ENCODE results near the gene SFMBT2. TPM values are rescaled to one million over a fixed set of nuclear protein-coding genes. Genes with fewer than 3 reads are reported as not detected.

SFMBT2 gene
- total RNA-seq, 3 donors from 2014 or later (not counting 1 experiment from before 2014, with no cell fraction given), result 50.4 to 70.4 (median 52.2) TPM

GRCh38 chr10:7269988-7270387 lies 140.8 kb downstream of the SFMBT2 start:
- H3K4me1 Mint-ChIP-seq, result peaks cover 62 to 71% of the 10 kb centered on the region in 2 donors
- H3K27ac Mint-ChIP-seq, result peak overlapping the region; percentile 82 to 85
- no peaks in the 10 kb centered on the region for H3K9me3 ChIP-seq (ENCODE audit: control insufficient read depth, insufficient read depth, low read length)
- no peaks in the 10 kb centered on the region for H3K9me3 Mint-ChIP-seq
- peak overlapping the region; percentile 14 for H3K27ac ChIP-seq (ENCODE audit: low read length)
- no peaks in the 10 kb centered on the region for H3K27me3 Mint-ChIP-seq (ENCODE audit: low read depth in 2 of 2)
- ATAC-seq, result no peak
- DNase-seq, result no peak
- H3K4me3 Mint-ChIP-seq, result peak overlapping the region; percentile 87
- H3K27me3 ChIP-seq (ENCODE audit: control insufficient read depth, insufficient read depth, low read length), result no peaks in the 10 kb centered on the region
- TF ChIP-seq CTCF (IDR thresholded peaks at IDR 0.05), result no peak
- intact Hi-C loops (cut with micrococcal nuclease), result loop anchor here (1.0 to 10.0 kb wide), 4 partner anchors 11 to 795 kb away; no protein-coding TSS in a partner anchor
- WGBS (ENCODE audit: insufficient coverage), result 73% methylated on average over 5 of the region's 5 CpGs
- peaks cover 44% of the 10 kb centered on the region for H3K4me1 ChIP-seq (ENCODE audit: control insufficient read depth, insufficient read depth, low read length)
- peaks cover 3% of the 10 kb centered on the region for H3K36me3 ChIP-seq (ENCODE audit: control insufficient read depth, insufficient read depth, low read length)
- H3K4me3 ChIP-seq (ENCODE audit: low read length), result no peak overlapping the region
- H3K36me3 Mint-ChIP-seq, result no peaks in the 10 kb centered on the region

- Mint-ChIP-seq H3K4me1 (peaks cover 45 to 52% of the 10 kb centered on the region in 2 donors), H3K36me3 (no peaks in the 10 kb centered on the region), H3K27me3 (ENCODE audit: low read depth in 2 of 2) (no peaks in the 10 kb centered on the region), H3K27ac (peak overlapping the region; percentile 69 to 79), H3K9me3 (no peaks in the 10 kb centered on the region), H3K4me3 (peak overlapping the region; percentile 25)
- ATAC-seq (peak in 1 of 3 donors; percentile 29), DNase-seq (no peak)
- no peaks in the 10 kb centered on the region for H3K27me3 ChIP-seq (ENCODE audit: control insufficient read depth, insufficient read depth, low read length)
- 64% methylated on average over 4 of the region's 4 CpGs for WGBS (ENCODE audit: insufficient coverage)
- H3K4me1 ChIP-seq (ENCODE audit: control insufficient read depth, insufficient read depth, low read length), result peaks cover 35% of the 10 kb centered on the region
- intact Hi-C loops (cut with micrococcal nuclease), result loop anchor here (10.0 kb wide), 1 partner anchor 792 kb away; no protein-coding TSS in a partner anchor
- H3K4me3 ChIP-seq (ENCODE audit: low read length), result no peak overlapping the region
- no peak for TF ChIP-seq CTCF (IDR thresholded peaks at IDR 0.05)
- no peaks in the 10 kb centered on the region for H3K9me3 ChIP-seq (ENCODE audit: control insufficient read depth, insufficient read depth, low read length)
- no peak overlapping the region for H3K27ac ChIP-seq (ENCODE audit: low read length)
- no peaks in the 10 kb centered on the region for H3K36me3 ChIP-seq (ENCODE audit: control insufficient read depth, insufficient read depth, low read length)
Observed at GRCh38 chr10:7267142-7267541, 143.7 kb downstream of the SFMBT2 start.

GRCh38 chr10:7265396-7266123 lies 145.3 kb downstream of the SFMBT2 start:
- Histone ChIP-seq H3K36me3 (ENCODE audit: control insufficient read depth, insufficient read depth, low read length) (no peaks in the 10 kb centered on the region), H3K4me1 (ENCODE audit: control insufficient read depth, insufficient read depth, low read length) (peaks cover 27% of the 10 kb centered on the region), H3K27ac (ENCODE audit: low read length) (no peak overlapping the region), H3K4me3 (ENCODE audit: low read length) (no peak overlapping the region), H3K27me3 (ENCODE audit: control insufficient read depth, insufficient read depth, low read length) (no peaks in the 10 kb centered on the region), H3K9me3 (ENCODE audit: control insufficient read depth, insufficient read depth, low read length) (no peaks in the 10 kb centered on the region)
- no peak for DNase-seq
- WGBS (ENCODE audit: insufficient coverage), result 87% methylated on average over 8 of the region's 8 CpGs
- no peak overlapping the region for H3K4me3 Mint-ChIP-seq
- no peak overlapping the region for H3K27ac Mint-ChIP-seq
- no peak for TF ChIP-seq CTCF (IDR thresholded peaks at IDR 0.05)
- no peaks in the 10 kb centered on the region for H3K36me3 Mint-ChIP-seq
- intact Hi-C loops (cut with micrococcal nuclease), result loop anchor here (10.0 kb wide), 1 partner anchor 791 kb away; no protein-coding TSS in a partner anchor
- no peak for ATAC-seq
- H3K9me3 Mint-ChIP-seq, result no peaks in the 10 kb centered on the region
- peaks cover 47 to 53% of the 10 kb centered on the region in 2 donors for H3K4me1 Mint-ChIP-seq
- no peaks in the 10 kb centered on the region for H3K27me3 Mint-ChIP-seq (ENCODE audit: low read depth in 2 of 2)

Measured in natural killer cell (primary cell).